ENCODE measurements around the gene FRMD4B. TPM values are rescaled to one million over a fixed set of nuclear protein-coding genes. Genes with fewer than 3 reads are reported as not detected.
"Not testable (repeated sequence)": the region's sequence is repeated elsewhere in the genome, so short reads cannot be mapped to it uniquely, and the experiment has no call there.

FRMD4B gene
- total RNA-seq, 1 experiment from 2014 or later = 17.4 TPM

GRCh38 chr3:69240651-69241568 lies 145.0 kb downstream of the FRMD4B start:
- DNase-seq (ENCODE audit: low read depth) = no peak
- in situ Hi-C loops (cut with HindIII; ENCODE audit: low pct_unique_long_range_greater_than_20kb, low sequenced_read_pairs) = no loop called here

- DNase-seq (ENCODE audit: low read depth) = no peak
- in situ Hi-C loops (cut with HindIII; ENCODE audit: low pct_unique_long_range_greater_than_20kb, low sequenced_read_pairs) = no loop called here
Measured at GRCh38 chr3:69239063-69239462, 146.8 kb downstream of the FRMD4B start.

GRCh38 chr3:69236812-69237707 lies 148.8 kb downstream of the FRMD4B start:
- DNase-seq (ENCODE audit: low read depth) = peak; percentile 31
- in situ Hi-C loops (cut with HindIII; ENCODE audit: low pct_unique_long_range_greater_than_20kb, low sequenced_read_pairs) = no loop called here

- in situ Hi-C loops (cut with HindIII; ENCODE audit: low pct_unique_long_range_greater_than_20kb, low sequenced_read_pairs) = no loop called here
- DNase-seq (ENCODE audit: low read depth) = no peak
Measured at GRCh38 chr3:69235882-69236281, 150.0 kb downstream of the FRMD4B start.

- DNase-seq (ENCODE audit: low read depth); in situ Hi-C loops (cut with HindIII; ENCODE audit: low pct_unique_long_range_greater_than_20kb, low sequenced_read_pairs): not testable (repeated sequence)
Measured at GRCh38 chr3:69235227-69235626, 150.7 kb downstream of the FRMD4B start.

GRCh38 chr3:69232482-69232881 lies 153.4 kb downstream of the FRMD4B start:
- in situ Hi-C loops (cut with HindIII; ENCODE audit: low pct_unique_long_range_greater_than_20kb, low sequenced_read_pairs) = no loop called here
- DNase-seq (ENCODE audit: low read depth) = no peak

GRCh38 chr3:69231929-69232440 lies 153.9 kb downstream of the FRMD4B start:
- peak; percentile 91 for DNase-seq (ENCODE audit: low read depth)
- in situ Hi-C loops (cut with HindIII; ENCODE audit: low pct_unique_long_range_greater_than_20kb, low sequenced_read_pairs) = no loop called here

GRCh38 chr3:69226071-69226470 lies 159.8 kb downstream of the FRMD4B start:
- in situ Hi-C loops (cut with HindIII; ENCODE audit: low pct_unique_long_range_greater_than_20kb, low sequenced_read_pairs) = no loop called here
- DNase-seq (ENCODE audit: low read depth) = no peak

GRCh38 chr3:69219101-69219708 lies 166.7 kb downstream of the FRMD4B start:
- DNase-seq (ENCODE audit: low read depth) = no peak
- in situ Hi-C loops (cut with HindIII; ENCODE audit: low pct_unique_long_range_greater_than_20kb, low sequenced_read_pairs) = no loop called here

- in situ Hi-C loops (cut with HindIII; ENCODE audit: low pct_unique_long_range_greater_than_20kb, low sequenced_read_pairs) = no loop called here
- DNase-seq (ENCODE audit: low read depth) = no peak
Measured at GRCh38 chr3:69218079-69218478, 167.8 kb downstream of the FRMD4B start.

- in situ Hi-C loops (cut with HindIII; ENCODE audit: low pct_unique_long_range_greater_than_20kb, low sequenced_read_pairs) = no loop called here
- DNase-seq (ENCODE audit: low read depth) = no peak
Measured at GRCh38 chr3:69216981-69217380, 168.9 kb downstream of the FRMD4B start.

GRCh38 chr3:69214241-69214640 lies 171.6 kb downstream of the FRMD4B start:
- DNase-seq (ENCODE audit: low read depth) = no peak
- in situ Hi-C loops (cut with HindIII; ENCODE audit: low pct_unique_long_range_greater_than_20kb, low sequenced_read_pairs) = no loop called here

- peak; percentile 53 for DNase-seq (ENCODE audit: low read depth)
- in situ Hi-C loops (cut with HindIII; ENCODE audit: low pct_unique_long_range_greater_than_20kb, low sequenced_read_pairs) = no loop called here
Measured at GRCh38 chr3:69212411-69213160, 173.3 kb downstream of the FRMD4B start.

GRCh38 chr3:69210068-69210730 lies 175.7 kb downstream of the FRMD4B start:
- in situ Hi-C loops (cut with HindIII; ENCODE audit: low pct_unique_long_range_greater_than_20kb, low sequenced_read_pairs) = no loop called here
- DNase-seq (ENCODE audit: low read depth) = no peak

- in situ Hi-C loops (cut with HindIII; ENCODE audit: low pct_unique_long_range_greater_than_20kb, low sequenced_read_pairs) = no loop called here
- DNase-seq (ENCODE audit: low read depth) = no peak
Measured at GRCh38 chr3:69209413-69209812, 176.5 kb downstream of the FRMD4B start.

- no peak for DNase-seq (ENCODE audit: low read depth)
- in situ Hi-C loops (cut with HindIII; ENCODE audit: low pct_unique_long_range_greater_than_20kb, low sequenced_read_pairs) = no loop called here
Measured at GRCh38 chr3:69207031-69207430, 178.9 kb downstream of the FRMD4B start.

GRCh38 chr3:69205385-69205784 lies 180.5 kb downstream of the FRMD4B start:
- no peak for DNase-seq (ENCODE audit: low read depth)
- in situ Hi-C loops (cut with HindIII; ENCODE audit: low pct_unique_long_range_greater_than_20kb, low sequenced_read_pairs) = no loop called here
